Hematopoietic multipotent progenitor cell treated with erythropoietin and hydrocortisone succinate and interleukin-3 and kit ligand, for 17 days (in vitro differentiated cells): ENCODE results near the gene PRAMEF17.
"Not testable (repeated sequence)": the region's sequence is repeated elsewhere in the genome, so short reads cannot be mapped to it uniquely, and the experiment has no call there.

Experiments used
- DNase-seq: peaks from one replicate; pipeline ENCODE4 v3.0.0-alpha.2; 2015; ENCODE audit warnings: low spot score

Gene PRAMEF17

GRCh38 chr1:13389332-13389731 lies at the start of gene PRAMEF17:
TSS of gene PRAMEF17 (plus strand) at chr1:13389632. CDS start at chr1:13389658, 26 bp downstream.
- not testable (repeated sequence) for DNase-seq

GRCh38 chr1:13342496-13342895 lies 46.9 kb upstream of the PRAMEF17 start:
- not testable (repeated sequence) for DNase-seq

- not testable (repeated sequence) for DNase-seq
Observed at GRCh38 chr1:13347034-13347433, 42.4 kb upstream of the PRAMEF17 start, which contains the start of gene PRAMEF14. TSS of gene PRAMEF14 (minus strand) at chr1:13347134. CDS start at chr1:13345314, 1,820 bp downstream.

GRCh38 chr1:13353476-13353875 lies 36.0 kb upstream of the PRAMEF17 start:
- DNase-seq, result not testable (repeated sequence)

- DNase-seq, result not testable (repeated sequence)
Observed at GRCh38 chr1:13354475-13354874, 35.0 kb upstream of the PRAMEF17 start.

GRCh38 chr1:13356774-13357173 lies 32.7 kb upstream of the PRAMEF17 start:
- DNase-seq, result peak; percentile 10

GRCh38 chr1:13362364-13362763 lies 27.1 kb upstream of the PRAMEF17 start:
- not testable (repeated sequence) for DNase-seq

GRCh38 chr1:13364928-13365327 lies 24.5 kb upstream of the PRAMEF17 start:
- not testable (repeated sequence) for DNase-seq

- DNase-seq, result not testable (repeated sequence)
Observed at GRCh38 chr1:13366536-13366935, 22.9 kb upstream of the PRAMEF17 start.

GRCh38 chr1:13368544-13368943 lies 20.9 kb upstream of the PRAMEF17 start:
- not testable (repeated sequence) for DNase-seq

- not testable (repeated sequence) for DNase-seq
Observed at GRCh38 chr1:13378983-13379382, 10.4 kb upstream of the PRAMEF17 start.

- DNase-seq, result not testable (repeated sequence)
Observed at GRCh38 chr1:13380380-13380779, 9.1 kb upstream of the PRAMEF17 start.

- not testable (repeated sequence) for DNase-seq
Observed at GRCh38 chr1:13393004-13393403, 3.6 kb downstream of the PRAMEF17 start.

GRCh38 chr1:13394761-13395160 lies 5.3 kb downstream of the PRAMEF17 start:
- not testable (repeated sequence) for DNase-seq

- DNase-seq, result not testable (repeated sequence)
Observed at GRCh38 chr1:13395311-13395710, 5.9 kb downstream of the PRAMEF17 start.

GRCh38 chr1:13407811-13408210 lies 18.4 kb downstream of the PRAMEF17 start:
- DNase-seq, result no peak

- not testable (repeated sequence) for DNase-seq
Observed at GRCh38 chr1:13410150-13410549, 20.7 kb downstream of the PRAMEF17 start, which contains the start of gene PRAMEF20. TSS of gene PRAMEF20 (plus strand) at chr1:13410450. CDS start at chr1:13416355, 5,905 bp downstream.

- no peak for DNase-seq
Observed at GRCh38 chr1:13430495-13430894, 41.1 kb downstream of the PRAMEF17 start.

- no peak for DNase-seq
Observed at GRCh38 chr1:13432251-13432650, 42.8 kb downstream of the PRAMEF17 start.

GRCh38 chr1:13433694-13434358 lies 44.4 kb downstream of the PRAMEF17 start:
- not testable (repeated sequence) for DNase-seq

GRCh38 chr1:13435458-13435857 lies 46.0 kb downstream of the PRAMEF17 start:
- no peak for DNase-seq

- DNase-seq, result not testable (repeated sequence)
Observed at GRCh38 chr1:13439104-13439783, 49.8 kb downstream of the PRAMEF17 start.
